Measurements from ENCODE around the gene NTN5.
A peak's percentile ranks its signal among the peaks of the same experiment; 100 is the strongest.

- TF ChIP-seq, protein P1, sequence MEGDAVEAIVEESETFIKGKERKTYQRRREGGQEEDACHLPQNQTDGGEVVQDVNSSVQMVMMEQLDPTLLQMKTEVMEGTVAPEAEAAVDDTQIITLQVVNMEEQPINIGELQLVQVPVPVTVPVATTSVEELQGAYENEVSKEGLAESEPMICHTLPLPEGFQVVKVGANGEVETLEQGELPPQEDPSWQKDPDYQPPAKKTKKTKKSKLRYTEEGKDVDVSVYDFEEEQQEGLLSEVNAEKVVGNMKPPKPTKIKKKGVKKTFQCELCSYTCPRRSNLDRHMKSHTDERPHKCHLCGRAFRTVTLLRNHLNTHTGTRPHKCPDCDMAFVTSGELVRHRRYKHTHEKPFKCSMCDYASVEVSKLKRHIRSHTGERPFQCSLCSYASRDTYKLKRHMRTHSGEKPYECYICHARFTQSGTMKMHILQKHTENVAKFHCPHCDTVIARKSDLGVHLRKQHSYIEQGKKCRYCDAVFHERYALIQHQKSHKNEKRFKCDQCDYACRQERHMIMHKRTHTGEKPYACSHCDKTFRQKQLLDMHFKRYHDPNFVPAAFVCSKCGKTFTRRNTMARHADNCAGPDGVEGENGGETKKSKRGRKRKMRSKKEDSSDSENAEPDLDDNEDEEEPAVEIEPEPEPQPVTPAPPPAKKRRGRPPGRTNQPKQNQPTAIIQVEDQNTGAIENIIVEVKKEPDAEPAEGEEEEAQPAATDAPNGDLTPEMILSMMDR (conservative IDR thresholded peaks at IDR 0.05; ENCODE audit: low read depth, low read length), result no peak
- TF ChIP-seq CEBPB (IDR thresholded peaks at IDR 0.05; ENCODE audit: low read depth, low read length) (no peak), RAD21 (IDR thresholded peaks at IDR 0.05; ENCODE audit: low read length) (no peak), CHD1 (IDR thresholded peaks at IDR 0.05; ENCODE audit: low read depth, low read length) (no peak), POLR2A (IDR thresholded peaks at IDR 0.05; ENCODE audit: low read depth, low read length) (no peak), RFX5 (IDR thresholded peaks at IDR 0.05; ENCODE audit: low read depth, low read length) (no peak), MAFK (IDR thresholded peaks at IDR 0.05; ENCODE audit: low read depth, low read length) (0 out of 2 replicates have a peak, but pooled peaks have one; percentile 35), USF2 (IDR thresholded peaks at IDR 0.05; ENCODE audit: low read depth, low read length) (no peak), NFE2L2 (IDR thresholded peaks at IDR 0.05; ENCODE audit: low read depth, low read length) (no peak)
- TF ChIP-seq, protein P2, sequence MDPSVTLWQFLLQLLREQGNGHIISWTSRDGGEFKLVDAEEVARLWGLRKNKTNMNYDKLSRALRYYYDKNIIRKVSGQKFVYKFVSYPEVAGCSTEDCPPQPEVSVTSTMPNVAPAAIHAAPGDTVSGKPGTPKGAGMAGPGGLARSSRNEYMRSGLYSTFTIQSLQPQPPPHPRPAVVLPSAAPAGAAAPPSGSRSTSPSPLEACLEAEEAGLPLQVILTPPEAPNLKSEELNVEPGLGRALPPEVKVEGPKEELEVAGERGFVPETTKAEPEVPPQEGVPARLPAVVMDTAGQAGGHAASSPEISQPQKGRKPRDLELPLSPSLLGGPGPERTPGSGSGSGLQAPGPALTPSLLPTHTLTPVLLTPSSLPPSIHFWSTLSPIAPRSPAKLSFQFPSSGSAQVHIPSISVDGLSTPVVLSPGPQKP (IDR thresholded peaks at IDR 0.05; ENCODE audit: borderline replicate concordance, low read depth, low read length), result no peak
Observed at GRCh38 chr19:48716562-48717291, 43.9 kb upstream of the NTN5 start.

Measured in IMR-90 (cell line).